ENCODE measurements around the gene CT45A1. TPM values are rescaled to one million over a fixed set of nuclear protein-coding genes. Genes with fewer than 3 reads are reported as not detected.
"Not testable (repeated sequence)": the region's sequence is repeated elsewhere in the genome, so short reads cannot be mapped to it uniquely, and the experiment has no call there.

The CT45A1 gene
- total RNA-seq = not detected

- H3K36me3 ChIP-seq; H3K27me3 ChIP-seq; DNase-seq (ENCODE audit: low spot score in 2 of 2); intact Hi-C loops (cut with DNase I); H3K4me3 ChIP-seq; H3K9me3 ChIP-seq; H3K27ac ChIP-seq; H3K4me1 ChIP-seq: not testable (repeated sequence)
Observed at GRCh38 chrX:135713183-135713689, at the start of gene CT45A1. Gene CT45A1, plus strand, starts transcription at chrX:135713639. Its CDS starts 5,302 bp downstream, at chrX:135718941.

- DNase-seq (ENCODE audit: low spot score in 2 of 2); H3K27ac ChIP-seq; H3K4me3 ChIP-seq; intact Hi-C loops (cut with DNase I); H3K9me3 ChIP-seq; H3K4me1 ChIP-seq; H3K27me3 ChIP-seq; H3K36me3 ChIP-seq: not testable (repeated sequence)
Observed at GRCh38 chrX:135672979-135673378, 40.5 kb upstream of the CT45A1 start.

GRCh38 chrX:135688137-135688536 lies 25.3 kb upstream of the CT45A1 start:
- no peak for TF ChIP-seq CTCF (IDR thresholded peaks at IDR 0.05)
- intact Hi-C loops (cut with DNase I) = no loop called here
- no peaks in the 10 kb centered on the region for H3K9me3 ChIP-seq

GRCh38 chrX:135695471-135695870 lies 18.0 kb upstream of the CT45A1 start:
- Histone ChIP-seq H3K4me1 (no peaks in the 10 kb centered on the region), H3K27me3 (no peaks in the 10 kb centered on the region), H3K9me3 (no peaks in the 10 kb centered on the region), H3K27ac (no peak overlapping the region), H3K4me3 (no peak overlapping the region), H3K36me3 (no peaks in the 10 kb centered on the region)
- intact Hi-C loops (cut with DNase I) = no loop called here
- TF ChIP-seq CTCF (IDR thresholded peaks at IDR 0.05) = no peak
- DNase-seq (ENCODE audit: low spot score in 2 of 2) = no peak

More at GRCh38 chrX:135688137-135688536, 25.3 kb upstream of the CT45A1 start:
- no peak overlapping the region for H3K4me3 ChIP-seq
- H3K27ac ChIP-seq = no peak overlapping the region
- H3K4me1 ChIP-seq = no peaks in the 10 kb centered on the region
- no peak for DNase-seq (ENCODE audit: low spot score in 2 of 2)
- no peaks in the 10 kb centered on the region for H3K27me3 ChIP-seq
- no peaks in the 10 kb centered on the region for H3K36me3 ChIP-seq

GRCh38 chrX:135697601-135698000 lies 15.8 kb upstream of the CT45A1 start:
- intact Hi-C loops (cut with DNase I) = no loop called here
- no peak overlapping the region for H3K4me3 ChIP-seq
- no peaks in the 10 kb centered on the region for H3K36me3 ChIP-seq
- DNase-seq (ENCODE audit: low spot score in 2 of 2) = no peak
- no peak overlapping the region for H3K27ac ChIP-seq
- no peaks in the 10 kb centered on the region for H3K4me1 ChIP-seq
- H3K27me3 ChIP-seq = no peaks in the 10 kb centered on the region
- no peaks in the 10 kb centered on the region for H3K9me3 ChIP-seq
- no peak for TF ChIP-seq CTCF (IDR thresholded peaks at IDR 0.05)

- no peak for TF ChIP-seq CTCF (IDR thresholded peaks at IDR 0.05)
- DNase-seq (ENCODE audit: low spot score in 2 of 2) = no peak
- H3K27me3 ChIP-seq = no peaks in the 10 kb centered on the region
- H3K36me3 ChIP-seq = no peaks in the 10 kb centered on the region
- H3K4me3 ChIP-seq = no peak overlapping the region
- H3K9me3 ChIP-seq = no peaks in the 10 kb centered on the region
- H3K27ac ChIP-seq = no peak overlapping the region
- intact Hi-C loops (cut with DNase I) = no loop called here
- H3K4me1 ChIP-seq = no peaks in the 10 kb centered on the region
Observed at GRCh38 chrX:135698924-135699323, 14.5 kb upstream of the CT45A1 start.

GRCh38 chrX:135707880-135708279 lies 5.6 kb upstream of the CT45A1 start:
- TF ChIP-seq CTCF (IDR thresholded peaks at IDR 0.05) = peak in 1 of 3 experiments; percentile 16
- no peaks in the 10 kb centered on the region for H3K36me3 ChIP-seq
- no peak for DNase-seq (ENCODE audit: low spot score in 2 of 2)
- H3K9me3 ChIP-seq = no peaks in the 10 kb centered on the region
- no peak overlapping the region for H3K4me3 ChIP-seq
- no peak overlapping the region for H3K27ac ChIP-seq
- H3K4me1 ChIP-seq = no peaks in the 10 kb centered on the region
- no peaks in the 10 kb centered on the region for H3K27me3 ChIP-seq
- intact Hi-C loops (cut with DNase I) = no loop called here
